GM10266 (cell line): ENCODE results near the gene TRIM5.
"Not testable (repeated sequence)": the region's sequence is repeated elsewhere in the genome, so short reads cannot be mapped to it uniquely, and the experiment has no call there.

Experiments used
- DNase-seq: peaks from one replicate; pipeline ENCODE4 v3.0.0; 2012; ENCODE audit errors: extremely low spot score
- TF ChIP-seq, protein P1 (sequence below): IDR thresholded peaks from 2 replicates; pipeline ENCODE4 v1.5.1; 2012; ENCODE audit warnings: mild to moderate bottlenecking, low read depth; ENCODE audit not compliant: control insufficient read depth, insufficient read depth; ENCODE audit errors: missing control alignments

The TRIM5 gene

DNA sequence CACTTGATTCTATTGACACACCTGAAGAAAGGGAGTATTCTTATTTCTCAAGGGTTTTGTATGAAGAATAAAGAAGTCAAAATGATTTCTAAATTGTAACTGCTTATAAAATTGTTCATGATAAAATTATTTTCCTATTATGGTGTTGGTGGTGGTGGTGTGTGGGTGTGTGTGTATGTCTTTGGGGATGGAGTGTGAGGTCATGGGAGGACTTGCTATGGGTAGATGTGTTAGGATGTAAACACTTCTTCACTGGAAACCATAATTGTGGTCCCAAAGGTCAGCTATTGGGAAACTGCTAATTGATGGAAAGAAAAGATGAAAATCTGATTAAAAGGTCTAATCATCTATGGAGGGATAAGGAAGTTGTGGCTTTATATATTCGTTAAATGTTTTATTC, 9.8 kb upstream of the TRIM5 start:
- TF ChIP-seq, protein P1, sequence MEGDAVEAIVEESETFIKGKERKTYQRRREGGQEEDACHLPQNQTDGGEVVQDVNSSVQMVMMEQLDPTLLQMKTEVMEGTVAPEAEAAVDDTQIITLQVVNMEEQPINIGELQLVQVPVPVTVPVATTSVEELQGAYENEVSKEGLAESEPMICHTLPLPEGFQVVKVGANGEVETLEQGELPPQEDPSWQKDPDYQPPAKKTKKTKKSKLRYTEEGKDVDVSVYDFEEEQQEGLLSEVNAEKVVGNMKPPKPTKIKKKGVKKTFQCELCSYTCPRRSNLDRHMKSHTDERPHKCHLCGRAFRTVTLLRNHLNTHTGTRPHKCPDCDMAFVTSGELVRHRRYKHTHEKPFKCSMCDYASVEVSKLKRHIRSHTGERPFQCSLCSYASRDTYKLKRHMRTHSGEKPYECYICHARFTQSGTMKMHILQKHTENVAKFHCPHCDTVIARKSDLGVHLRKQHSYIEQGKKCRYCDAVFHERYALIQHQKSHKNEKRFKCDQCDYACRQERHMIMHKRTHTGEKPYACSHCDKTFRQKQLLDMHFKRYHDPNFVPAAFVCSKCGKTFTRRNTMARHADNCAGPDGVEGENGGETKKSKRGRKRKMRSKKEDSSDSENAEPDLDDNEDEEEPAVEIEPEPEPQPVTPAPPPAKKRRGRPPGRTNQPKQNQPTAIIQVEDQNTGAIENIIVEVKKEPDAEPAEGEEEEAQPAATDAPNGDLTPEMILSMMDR: no peak
- DNase-seq: no peak

DNA sequence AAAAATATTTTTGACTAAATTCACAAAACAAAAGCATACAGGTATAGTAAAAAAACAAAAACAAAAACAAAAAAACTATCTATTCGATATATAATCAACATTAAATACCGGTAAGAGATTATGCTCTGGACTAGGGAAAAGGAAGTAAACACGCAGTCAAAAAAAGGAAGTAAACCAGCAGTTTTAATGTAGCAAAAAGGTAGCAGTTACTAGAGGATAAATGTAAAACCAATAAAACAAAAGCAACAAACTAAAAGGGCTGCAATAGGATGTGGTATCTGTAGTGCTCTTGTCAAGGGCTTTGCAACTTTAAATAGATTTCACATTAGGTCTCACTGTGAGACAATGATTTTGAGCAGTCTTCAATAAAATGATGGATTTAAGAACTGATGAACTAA, 7.1 kb upstream of the TRIM5 start:
- TF ChIP-seq, protein P1: no peak
- DNase-seq: no peak

DNA sequence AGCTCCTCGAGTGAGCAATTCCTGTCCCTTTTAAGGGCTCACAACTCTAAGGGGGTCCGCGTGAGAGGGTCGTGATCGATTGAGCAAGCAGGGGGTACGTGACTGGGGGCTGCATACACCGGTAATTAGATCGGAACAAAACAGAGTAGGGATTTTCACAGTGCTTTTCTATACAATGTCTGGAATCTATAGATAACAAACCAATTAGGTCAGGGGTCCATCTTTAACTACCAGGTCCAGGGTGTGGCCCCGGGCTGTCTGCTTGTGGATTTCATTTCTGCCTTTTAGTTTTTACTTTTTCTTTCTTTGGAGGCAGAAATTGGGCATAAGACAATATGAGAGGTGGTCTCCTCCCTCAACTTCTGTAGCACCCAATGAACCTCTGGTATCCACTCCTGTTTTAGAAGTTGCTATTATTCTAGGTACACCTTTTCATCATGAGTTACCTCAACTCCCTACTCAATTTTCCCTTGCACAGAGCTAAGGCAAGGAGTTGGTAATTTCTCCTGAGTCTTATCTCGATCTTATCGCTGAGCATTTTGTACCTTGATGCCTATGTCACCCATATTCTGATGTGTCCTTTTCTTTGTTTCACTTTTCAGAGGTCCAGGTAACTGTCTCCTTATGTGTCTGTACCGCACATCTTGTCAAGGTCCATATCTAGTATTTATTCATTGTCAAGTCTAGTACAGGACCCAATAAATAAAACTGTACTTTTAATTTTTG, 6.5 kb upstream of the TRIM5 start:
- DNase-seq: not testable (repeated sequence)

DNA sequence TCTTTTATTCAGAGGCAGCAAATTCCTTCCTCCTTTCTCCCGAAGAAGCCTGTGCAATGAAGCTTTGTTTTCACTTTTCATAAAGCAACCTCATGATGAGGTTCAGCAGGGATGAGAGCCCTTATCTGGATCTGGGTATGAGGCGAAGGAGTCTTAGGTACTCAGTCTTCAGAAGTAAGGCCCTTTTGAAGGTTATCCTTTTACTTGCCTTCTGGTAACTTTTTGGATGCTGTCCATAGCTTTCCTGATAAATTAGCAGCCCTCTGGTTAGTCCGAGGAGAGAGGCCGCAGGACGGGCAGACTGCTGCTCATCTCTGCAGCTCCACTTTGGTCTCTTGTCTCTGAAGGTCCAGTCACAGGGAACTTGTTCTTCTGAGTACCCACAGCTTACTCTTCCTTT, 5.9 kb upstream of the TRIM5 start:
- TF ChIP-seq, protein P1: no peak
- DNase-seq: no peak

DNA sequence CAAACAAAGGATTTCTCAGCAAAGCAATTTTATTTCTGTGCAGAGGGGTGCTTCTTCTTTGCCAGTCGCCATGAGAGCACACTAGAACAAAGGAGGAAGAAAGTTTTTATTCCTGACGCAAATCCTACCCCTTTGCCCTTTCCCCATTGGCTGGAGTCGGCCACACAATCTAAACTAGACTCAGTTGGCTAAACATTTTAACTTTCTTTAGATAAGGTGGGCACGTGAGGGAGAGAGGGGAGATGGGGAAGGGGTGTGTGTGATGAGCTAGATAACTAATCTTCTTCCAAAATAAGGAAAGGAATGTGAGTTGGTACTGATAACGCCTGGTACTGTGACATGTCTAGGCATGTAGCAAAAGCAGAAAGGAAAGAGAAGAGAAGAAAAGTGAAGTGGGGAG, 5.3 kb upstream of the TRIM5 start:
- no peak for DNase-seq
- TF ChIP-seq, protein P1: no peak

DNA sequence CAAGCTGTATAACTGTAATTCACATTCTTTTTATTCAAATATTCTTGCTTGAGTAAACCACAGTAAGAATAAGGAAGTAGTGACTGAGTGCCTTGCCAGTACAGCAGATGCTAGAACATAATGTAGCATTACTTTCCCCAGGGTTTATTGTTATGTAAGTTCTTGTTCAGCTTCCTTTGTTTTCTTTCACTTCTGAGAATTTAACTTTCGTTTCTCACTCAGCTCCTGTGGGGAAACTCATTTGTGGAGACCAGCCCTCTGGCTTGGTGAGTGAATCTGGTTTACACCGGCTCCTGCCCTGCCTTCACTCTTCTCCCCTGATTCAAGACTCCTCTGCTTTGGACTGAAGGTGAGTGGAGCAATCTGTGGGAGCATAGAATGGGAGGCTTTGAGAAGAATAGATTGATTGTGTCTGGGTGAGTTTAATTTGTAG, 4.7 kb upstream of the TRIM5 start, which contains the start of gene TRIM22:
Gene TRIM22, plus strand, starts transcription at position 240 of the 433 bp plus-strand sequence. CDS start 6,443 bp downstream, outside the sequence.
- TF ChIP-seq, protein P1: no peak
- peak; percentile 70 for DNase-seq

DNA sequence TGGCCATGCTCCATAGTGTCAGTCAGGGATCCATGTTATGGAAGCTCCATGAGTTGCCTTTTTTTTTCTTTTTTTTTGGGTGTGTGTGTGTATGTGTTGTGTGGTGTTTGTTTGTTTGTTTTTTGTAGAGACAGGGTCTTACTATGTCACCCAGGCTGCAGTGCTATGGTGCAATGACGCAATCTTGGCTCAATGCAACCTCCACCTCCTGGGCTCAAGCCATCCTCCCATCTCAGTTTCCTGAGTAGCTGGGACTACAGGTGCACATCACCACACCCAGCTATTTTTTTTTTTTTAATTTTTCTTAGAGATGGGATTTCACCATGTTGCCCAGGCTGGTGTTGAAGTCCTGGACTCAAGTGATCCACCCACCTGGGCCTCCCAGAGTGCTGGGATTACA, 3.6 kb upstream of the TRIM5 start:
- DNase-seq: no peak
- TF ChIP-seq, protein P1: no peak
